ENCODE data around the gene USF3. TPM values are rescaled to one million over a fixed set of nuclear protein-coding genes. Genes with fewer than 3 reads are reported as not detected.

Gene USF3
- total and polyA plus RNA-seq, 2 of the 13 experiments (the other 11 are each of a cell fraction or from before 2014, with no cell fraction given), result 6.3 to 15.2 TPM

DNA sequence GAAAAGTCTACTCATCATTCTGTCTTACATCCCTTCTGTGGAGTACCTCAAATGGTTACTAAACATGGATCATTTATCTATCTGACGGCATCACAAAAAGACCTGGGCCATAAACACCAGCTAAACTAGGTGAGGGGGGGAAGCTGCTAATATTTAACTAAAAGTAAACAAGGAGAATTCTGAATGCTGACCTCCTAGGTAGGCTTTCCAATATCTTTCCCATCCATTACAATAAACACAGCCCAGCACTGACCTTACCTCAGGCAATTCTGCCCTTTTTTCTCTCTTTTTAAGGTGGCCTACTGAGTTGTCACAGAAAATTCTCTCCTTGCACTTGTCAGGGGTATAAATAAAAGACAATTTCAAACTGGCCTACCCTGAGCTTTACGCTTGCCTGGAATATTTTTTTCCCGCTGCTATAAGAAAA lies 33.1 kb downstream of the USF3 start (continued):
- TF ChIP-seq, protein P1, sequence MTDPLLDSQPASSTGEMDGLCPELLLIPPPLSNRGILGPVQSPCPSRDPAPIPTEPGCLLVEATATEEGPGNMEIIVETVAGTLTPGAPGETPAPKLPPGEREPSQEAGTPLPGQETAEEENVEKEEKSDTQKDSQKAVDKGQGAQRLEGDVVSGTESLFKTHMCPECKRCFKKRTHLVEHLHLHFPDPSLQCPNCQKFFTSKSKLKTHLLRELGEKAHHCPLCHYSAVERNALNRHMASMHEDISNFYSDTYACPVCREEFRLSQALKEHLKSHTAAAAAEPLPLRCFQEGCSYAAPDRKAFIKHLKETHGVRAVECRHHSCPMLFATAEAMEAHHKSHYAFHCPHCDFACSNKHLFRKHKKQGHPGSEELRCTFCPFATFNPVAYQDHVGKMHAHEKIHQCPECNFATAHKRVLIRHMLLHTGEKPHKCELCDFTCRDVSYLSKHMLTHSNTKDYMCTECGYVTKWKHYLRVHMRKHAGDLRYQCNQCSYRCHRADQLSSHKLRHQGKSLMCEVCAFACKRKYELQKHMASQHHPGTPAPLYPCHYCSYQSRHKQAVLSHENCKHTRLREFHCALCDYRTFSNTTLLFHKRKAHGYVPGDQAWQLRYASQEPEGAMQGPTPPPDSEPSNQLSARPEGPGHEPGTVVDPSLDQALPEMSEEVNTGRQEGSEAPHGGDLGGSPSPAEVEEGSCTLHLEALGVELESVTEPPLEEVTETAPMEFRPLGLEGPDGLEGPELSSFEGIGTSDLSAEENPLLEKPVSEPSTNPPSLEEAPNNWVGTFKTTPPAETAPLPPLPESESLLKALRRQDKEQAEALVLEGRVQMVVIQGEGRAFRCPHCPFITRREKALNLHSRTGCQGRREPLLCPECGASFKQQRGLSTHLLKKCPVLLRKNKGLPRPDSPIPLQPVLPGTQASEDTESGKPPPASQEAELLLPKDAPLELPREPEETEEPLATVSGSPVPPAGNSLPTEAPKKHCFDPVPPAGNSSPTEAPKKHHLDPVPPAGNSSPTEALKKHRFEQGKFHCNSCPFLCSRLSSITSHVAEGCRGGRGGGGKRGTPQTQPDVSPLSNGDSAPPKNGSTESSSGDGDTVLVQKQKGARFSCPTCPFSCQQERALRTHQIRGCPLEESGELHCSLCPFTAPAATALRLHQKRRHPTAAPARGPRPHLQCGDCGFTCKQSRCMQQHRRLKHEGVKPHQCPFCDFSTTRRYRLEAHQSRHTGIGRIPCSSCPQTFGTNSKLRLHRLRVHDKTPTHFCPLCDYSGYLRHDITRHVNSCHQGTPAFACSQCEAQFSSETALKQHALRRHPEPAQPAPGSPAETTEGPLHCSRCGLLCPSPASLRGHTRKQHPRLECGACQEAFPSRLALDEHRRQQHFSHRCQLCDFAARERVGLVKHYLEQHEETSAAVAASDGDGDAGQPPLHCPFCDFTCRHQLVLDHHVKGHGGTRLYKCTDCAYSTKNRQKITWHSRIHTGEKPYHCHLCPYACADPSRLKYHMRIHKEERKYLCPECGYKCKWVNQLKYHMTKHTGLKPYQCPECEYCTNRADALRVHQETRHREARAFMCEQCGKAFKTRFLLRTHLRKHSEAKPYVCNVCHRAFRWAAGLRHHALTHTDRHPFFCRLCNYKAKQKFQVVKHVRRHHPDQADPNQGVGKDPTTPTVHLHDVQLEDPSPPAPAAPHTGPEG (CRISPR knock-in tag; IDR thresholded peaks at IDR 0.05), result no peak
- no peak for TF ChIP-seq ZNF83 (CRISPR knock-in tag; IDR thresholded peaks at IDR 0.05; ENCODE audit: borderline replicate concordance)
- no peak for TF ChIP-seq AGO2 (optimal IDR thresholded peaks at IDR 0.05; ENCODE audit: low read depth, low read length)
- TF ChIP-seq ZNF124 (CRISPR knock-in tag; IDR thresholded peaks at IDR 0.05), result peak; percentile 69; the same call in 1 of the 2 replicates
- TF ChIP-seq ZGPAT (CRISPR knock-in tag; IDR thresholded peaks at IDR 0.05), result no peak; the same call in 1 of the 2 replicates
- TF ChIP-seq ZNF776 (CRISPR knock-in tag; IDR thresholded peaks at IDR 0.05), result no peak
- no peak for TF ChIP-seq GABPA (IDR thresholded peaks at IDR 0.05; ENCODE audit: low read depth, low read length)
- TF ChIP-seq GABPA (CRISPR knock-in tag; IDR thresholded peaks at IDR 0.05; ENCODE audit: low read depth), result peak; percentile 38; the same call in 1 of the 2 replicates
- peak; percentile 38; the same call in 1 of the 2 replicates for TF ChIP-seq TBX2 (CRISPR knock-in tag; IDR thresholded peaks at IDR 0.05; ENCODE audit: borderline replicate concordance)
- TF ChIP-seq ZNF367 (CRISPR knock-in tag; IDR thresholded peaks at IDR 0.05; ENCODE audit: borderline replicate concordance), result no peak
- no peak for TF ChIP-seq ZNF230 (CRISPR knock-in tag; IDR thresholded peaks at IDR 0.05)
- peak; percentile 25 for TF ChIP-seq TBL1XR1 (IDR thresholded peaks at IDR 0.05; ENCODE audit: borderline replicate concordance, low read length, partially characterized antibody)
- TF ChIP-seq, protein P2, sequence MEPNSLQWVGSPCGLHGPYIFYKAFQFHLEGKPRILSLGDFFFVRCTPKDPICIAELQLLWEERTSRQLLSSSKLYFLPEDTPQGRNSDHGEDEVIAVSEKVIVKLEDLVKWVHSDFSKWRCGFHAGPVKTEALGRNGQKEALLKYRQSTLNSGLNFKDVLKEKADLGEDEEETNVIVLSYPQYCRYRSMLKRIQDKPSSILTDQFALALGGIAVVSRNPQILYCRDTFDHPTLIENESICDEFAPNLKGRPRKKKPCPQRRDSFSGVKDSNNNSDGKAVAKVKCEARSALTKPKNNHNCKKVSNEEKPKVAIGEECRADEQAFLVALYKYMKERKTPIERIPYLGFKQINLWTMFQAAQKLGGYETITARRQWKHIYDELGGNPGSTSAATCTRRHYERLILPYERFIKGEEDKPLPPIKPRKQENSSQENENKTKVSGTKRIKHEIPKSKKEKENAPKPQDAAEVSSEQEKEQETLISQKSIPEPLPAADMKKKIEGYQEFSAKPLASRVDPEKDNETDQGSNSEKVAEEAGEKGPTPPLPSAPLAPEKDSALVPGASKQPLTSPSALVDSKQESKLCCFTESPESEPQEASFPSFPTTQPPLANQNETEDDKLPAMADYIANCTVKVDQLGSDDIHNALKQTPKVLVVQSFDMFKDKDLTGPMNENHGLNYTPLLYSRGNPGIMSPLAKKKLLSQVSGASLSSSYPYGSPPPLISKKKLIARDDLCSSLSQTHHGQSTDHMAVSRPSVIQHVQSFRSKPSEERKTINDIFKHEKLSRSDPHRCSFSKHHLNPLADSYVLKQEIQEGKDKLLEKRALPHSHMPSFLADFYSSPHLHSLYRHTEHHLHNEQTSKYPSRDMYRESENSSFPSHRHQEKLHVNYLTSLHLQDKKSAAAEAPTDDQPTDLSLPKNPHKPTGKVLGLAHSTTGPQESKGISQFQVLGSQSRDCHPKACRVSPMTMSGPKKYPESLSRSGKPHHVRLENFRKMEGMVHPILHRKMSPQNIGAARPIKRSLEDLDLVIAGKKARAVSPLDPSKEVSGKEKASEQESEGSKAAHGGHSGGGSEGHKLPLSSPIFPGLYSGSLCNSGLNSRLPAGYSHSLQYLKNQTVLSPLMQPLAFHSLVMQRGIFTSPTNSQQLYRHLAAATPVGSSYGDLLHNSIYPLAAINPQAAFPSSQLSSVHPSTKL (CRISPR knock-in tag; IDR thresholded peaks at IDR 0.05), result peak; percentile 73
- TF ChIP-seq LCORL (IDR thresholded peaks at IDR 0.05), result no peak
- 0 out of 2 replicates have a peak, but pooled peaks have one; percentile 32 for TF ChIP-seq LCORL (CRISPR knock-in tag; IDR thresholded peaks at IDR 0.05)
- TF ChIP-seq MIER3 (CRISPR knock-in tag; IDR thresholded peaks at IDR 0.05; ENCODE audit: borderline replicate concordance), result no peak
- TF ChIP-seq RFXANK (CRISPR knock-in tag; IDR thresholded peaks at IDR 0.05), result no peak
- no peak for TF ChIP-seq SKI (IDR thresholded peaks at IDR 0.05; ENCODE audit: partially characterized antibody)
- no peak for TF ChIP-seq SIX1 (CRISPR knock-in tag; IDR thresholded peaks at IDR 0.05; ENCODE audit: borderline replicate concordance)
- TF ChIP-seq PTBP1 (IDR thresholded peaks at IDR 0.05; ENCODE audit: low read depth, low read length, poor library complexity, severe bottlenecking), result no peak
- no peak for TF ChIP-seq RBM22 (optimal IDR thresholded peaks at IDR 0.05; ENCODE audit: low read length)
- TF ChIP-seq ZNF749 (CRISPR knock-in tag; IDR thresholded peaks at IDR 0.05; ENCODE audit: borderline replicate concordance), result no peak
